Hematopoietic multipotent progenitor cell (in vitro differentiated cells): ENCODE results near the gene ATP11B. TPM values are rescaled to one million over a fixed set of nuclear protein-coding genes. Genes with fewer than 3 reads are reported as not detected.

Experiments used
- DNase-seq, 3 donors: peaks; one replicate each; pipeline ENCODE4 v3.0.0-alpha.2; 2011 to 2015; ENCODE audit warnings: low read depth in 2 of 3, low spot score in 2 of 3
- total RNA-seq: library from RNA; depleted of rRNA; stranded (reverse); fragments of >200 nt; gene quantifications from one replicate; pipeline ENCODE4 v1.2.3, GENCODE V29; 2012

ATP11B gene
- total RNA-seq, 1 donor, result 21.8 TPM

GRCh38 chr3:182941719-182942118, 148.4 kb downstream of the ATP11B start:
- DNase-seq, result no peak

- peak in 1 of 3 donors; percentile 40 for DNase-seq
These were observed 154.6 kb downstream of the ATP11B start for GRCh38 chr3:182947888-182948287.

GRCh38 chr3:182948305-182948704, 155.0 kb downstream of the ATP11B start:
- no peak for DNase-seq

GRCh38 chr3:182949688-182950087, 156.4 kb downstream of the ATP11B start:
- no peak for DNase-seq

- DNase-seq, result no peak
These were observed 161.4 kb downstream of the ATP11B start for GRCh38 chr3:182954553-182955235.

DNA sequence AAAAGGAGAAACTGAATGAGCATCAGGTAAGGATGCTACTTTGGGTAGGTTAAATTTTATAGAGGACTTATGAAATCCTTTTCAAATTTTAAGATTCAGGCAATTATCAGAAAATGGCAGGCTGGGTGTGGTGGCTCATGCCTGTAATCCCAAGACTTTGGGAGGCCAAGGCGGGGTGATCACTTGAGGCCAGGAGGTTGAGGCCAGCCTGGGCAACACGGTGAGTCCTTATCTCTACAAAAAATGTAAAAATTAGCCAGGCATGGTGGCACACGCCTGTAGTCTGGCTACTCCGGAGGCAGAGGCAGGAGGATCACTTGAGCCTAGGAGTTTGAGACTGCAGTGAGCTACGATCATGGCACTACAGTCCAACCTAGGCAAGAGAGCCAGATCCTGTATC, 163.9 kb downstream of the ATP11B start:
- DNase-seq, result no peak

GRCh38 chr3:182957676-182958266, 164.5 kb downstream of the ATP11B start:
- DNase-seq, result no peak

- no peak for DNase-seq
These were observed 166.4 kb downstream of the ATP11B start for GRCh38 chr3:182959474-182960350.

GRCh38 chr3:182962166-182962565, 168.9 kb downstream of the ATP11B start:
- DNase-seq, result no peak

DNA sequence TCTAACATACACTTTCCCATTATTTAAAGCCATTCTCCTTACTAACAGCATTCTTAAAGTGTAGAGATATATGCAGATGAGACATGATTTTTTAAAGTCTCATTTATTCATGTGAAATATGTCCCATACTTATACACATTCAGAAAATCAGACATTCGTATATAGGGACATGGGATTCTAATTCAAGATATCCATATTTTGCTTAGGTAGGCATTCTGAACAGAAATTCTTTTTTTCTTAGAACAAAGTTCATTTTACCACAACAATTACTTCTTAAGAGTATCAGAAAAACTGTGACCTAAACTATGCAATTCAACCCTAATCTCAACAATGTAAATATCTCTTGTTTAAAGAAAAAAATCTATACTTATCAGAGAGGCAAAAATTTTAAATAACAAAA, 170.9 kb downstream of the ATP11B start:
- DNase-seq, result no peak

DNA sequence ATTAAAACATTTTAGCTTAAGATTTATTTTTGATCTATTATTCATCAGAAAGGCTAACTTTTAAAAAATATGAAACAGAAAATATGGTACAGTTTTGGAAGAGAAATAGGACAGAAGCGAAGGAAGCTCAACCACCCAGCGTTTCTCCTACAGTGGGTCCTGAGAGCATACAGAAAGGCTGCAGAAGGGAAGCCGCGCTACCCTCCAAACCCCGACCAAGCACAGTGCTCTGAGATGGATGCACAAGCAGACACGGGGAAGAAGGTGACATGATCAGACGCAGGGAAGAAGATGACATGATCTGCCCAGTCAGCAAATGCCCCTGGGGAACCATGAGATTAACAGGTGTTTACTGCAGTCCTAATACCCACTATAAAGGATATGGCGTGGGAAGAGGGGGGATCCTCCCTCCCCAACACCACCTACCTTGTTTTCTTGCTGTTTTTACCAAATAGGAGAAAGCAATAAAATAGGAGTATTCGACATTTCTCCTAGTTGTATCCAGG, 172.6 kb downstream of the ATP11B start:
- no peak for DNase-seq

- peak in 1 of 3 donors; percentile 43 for DNase-seq
These were observed 174.2 kb downstream of the ATP11B start for GRCh38 chr3:182967218-182968204.

DNA sequence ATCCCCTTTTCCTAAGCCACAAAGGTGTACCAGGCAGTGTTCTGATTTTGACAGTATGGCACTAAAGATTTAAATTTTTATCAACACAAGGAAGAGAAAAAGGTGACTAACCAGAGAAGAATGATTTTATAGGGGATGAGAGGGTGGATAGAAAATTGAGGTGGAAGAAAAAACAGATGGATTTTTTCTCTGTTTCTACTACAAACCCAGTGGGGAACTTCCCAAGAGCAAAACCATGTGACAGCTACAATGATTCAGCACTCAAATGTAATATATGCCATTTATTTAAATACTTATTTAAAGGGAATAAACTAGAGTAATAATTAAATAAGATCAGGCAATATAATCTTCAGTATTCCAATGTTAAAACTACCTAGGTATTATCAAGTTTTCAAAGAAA, 176.0 kb downstream of the ATP11B start:
- DNase-seq, result peak in 2 of 3 donors; percentile 37 to 46

DNA sequence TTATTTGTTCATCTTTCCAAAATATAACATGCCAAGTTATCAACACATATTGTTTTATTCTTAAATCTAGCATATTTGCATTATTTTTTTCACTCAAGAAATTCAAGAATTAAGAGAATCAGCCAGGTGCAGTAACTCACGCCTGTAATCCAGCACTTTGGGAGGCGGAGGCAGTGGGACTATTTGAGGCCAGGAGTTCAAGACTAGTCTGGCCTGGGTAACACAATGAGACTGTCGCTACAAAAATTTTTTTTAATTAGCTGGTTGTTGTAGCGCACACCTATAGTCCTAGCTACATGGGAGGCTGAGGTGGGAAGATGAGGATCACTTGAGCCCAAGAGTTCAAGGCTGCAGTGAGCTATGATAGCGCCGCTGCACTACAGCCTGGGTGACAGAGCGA, 176.5 kb downstream of the ATP11B start:
- DNase-seq, result no peak

- DNase-seq, result no peak
These were observed 177.6 kb downstream of the ATP11B start for GRCh38 chr3:182970811-182971418.

Other genes with a start within 250 kb of the ATP11B start
- gene DCUN1D1, start 187.0 kb downstream of the ATP11B start, total RNA-seq, result 10.0 TPM